ENCODE measurements around the gene MBTD1. TPM values are rescaled to one million over a fixed set of nuclear protein-coding genes. Genes with fewer than 3 reads are reported as not detected.
A peak's percentile ranks its signal among the peaks of the same experiment; 100 is the strongest.

Gene MBTD1
- polyA plus RNA-seq, 6 donors from 2014 or later, result 4.0 to 16.3 (median 10.9) TPM

DNA sequence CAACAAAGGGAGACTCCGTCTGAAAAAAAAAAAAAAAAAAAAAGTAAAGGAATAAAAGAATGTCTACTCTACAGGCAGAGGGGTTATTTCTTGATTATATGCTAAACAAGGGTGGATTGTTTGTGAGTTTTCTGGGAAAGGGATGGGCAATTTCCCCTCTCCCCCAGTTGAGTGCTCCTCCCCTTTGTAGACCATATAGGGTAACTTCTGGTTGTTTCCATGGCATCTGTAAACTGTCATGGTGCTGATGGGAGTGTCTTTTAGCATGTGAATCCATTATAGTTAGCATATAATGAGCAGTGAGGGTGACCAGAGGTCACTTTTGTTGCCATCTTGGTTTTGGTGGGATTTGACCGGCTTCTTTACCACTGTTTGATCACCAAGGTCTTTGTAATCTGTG is 110.7 kb downstream of the MBTD1 start:
- no peak for DNase-seq
- Mint-ChIP-seq H3K27me3 (no peaks in the 10 kb centered on the region), H3K36me3 (no peaks in the 10 kb centered on the region), H3K27ac (no peak overlapping the region), H3K4me3 (no peak overlapping the region), H3K9me3 (no peaks in the 10 kb centered on the region), H3K4me1 (no peaks in the 10 kb centered on the region)
- ATAC-seq (ENCODE audit: low read depth in 2 of 2), result no peak

- Mint-ChIP-seq H3K4me1 (no peaks in the 10 kb centered on the region), H3K27me3 (no peaks in the 10 kb centered on the region), H3K4me3 (no peak overlapping the region), H3K27ac (peak overlapping the region in 1 of 6 donors; percentile 4), H3K9me3 (no peaks in the 10 kb centered on the region), H3K36me3 (no peaks in the 10 kb centered on the region)
- ATAC-seq (ENCODE audit: low read depth in 2 of 2), result no peak
- no peak for DNase-seq
Observed at GRCh38 chr17:51147650-51148049, 112.2 kb downstream of the MBTD1 start.

DNA sequence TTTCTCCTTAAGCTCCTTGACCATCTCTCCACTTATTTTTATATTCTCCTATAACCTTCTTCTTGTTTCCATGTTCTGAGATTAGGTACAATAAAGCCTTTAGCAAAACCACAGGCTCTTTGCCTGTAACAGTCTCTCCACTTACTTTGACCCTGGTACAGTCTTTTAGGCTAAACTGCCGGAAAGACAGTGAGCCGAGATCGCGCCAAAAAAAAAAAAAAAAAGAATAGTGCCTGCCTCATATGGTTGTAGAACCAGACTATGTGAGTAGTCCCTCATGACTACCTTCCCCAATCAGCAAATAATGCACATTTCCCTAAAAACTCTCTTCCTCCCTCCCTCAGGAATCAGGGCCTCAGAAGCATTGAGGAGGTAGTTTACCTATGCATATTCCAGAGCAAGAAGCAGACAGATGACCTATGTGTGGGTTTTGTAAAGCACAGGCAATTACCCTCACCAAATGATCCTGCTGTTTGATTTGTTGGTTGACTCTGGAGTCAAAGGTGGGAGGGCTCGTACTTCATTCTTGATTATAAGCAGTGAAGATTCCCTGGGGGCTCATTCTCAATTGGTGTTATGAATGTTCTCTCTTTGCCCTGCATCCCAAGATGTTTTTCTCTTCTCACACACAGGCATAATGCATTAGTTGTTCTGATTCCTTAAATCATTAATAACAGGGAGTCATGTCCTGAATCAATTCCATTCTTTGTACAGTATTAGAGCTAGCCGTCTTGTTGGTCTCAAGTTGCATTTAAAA is 115.4 kb downstream of the MBTD1 start:
- DNase-seq (no peak), ATAC-seq (ENCODE audit: low read depth in 2 of 2) (no peak)
- no peaks in the 10 kb centered on the region for H3K36me3 Mint-ChIP-seq
- H3K27me3 Mint-ChIP-seq, result peaks cover 0 to 5% (median 4%) of the 10 kb centered on the region in 3 donors
- no peaks in the 10 kb centered on the region for H3K4me1 Mint-ChIP-seq
- H3K4me3 Mint-ChIP-seq, result no peak overlapping the region
- H3K9me3 Mint-ChIP-seq, result no peaks in the 10 kb centered on the region
- H3K27ac Mint-ChIP-seq, result no peak overlapping the region

DNA sequence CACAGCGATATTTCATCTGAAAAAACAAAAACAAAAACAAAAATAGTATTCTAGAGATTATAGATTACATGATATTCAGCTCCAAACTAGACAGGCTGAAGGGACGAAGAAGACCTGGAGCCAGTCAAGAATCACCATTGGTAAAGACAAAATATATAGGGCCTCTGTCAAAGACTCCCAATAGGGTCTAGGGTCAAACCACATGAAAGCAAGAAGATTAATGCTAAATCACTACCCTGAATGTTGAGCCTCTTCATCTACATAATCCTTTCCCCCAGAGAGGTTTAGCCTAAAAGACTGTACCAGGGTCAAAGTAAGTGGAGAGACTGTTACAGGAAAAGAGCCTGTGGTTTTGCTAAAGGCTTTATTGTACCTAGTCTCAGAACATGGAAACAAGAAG is 117.3 kb downstream of the MBTD1 start:
- H3K36me3 Mint-ChIP-seq, result no peaks in the 10 kb centered on the region
- H3K27me3 Mint-ChIP-seq, result peaks cover 0 to 5% (median 4%) of the 10 kb centered on the region in 3 donors
- H3K27ac Mint-ChIP-seq, result peak overlapping the region in 1 of 6 donors; percentile 89
- H3K4me1 Mint-ChIP-seq, result no peaks in the 10 kb centered on the region
- DNase-seq (no peak), ATAC-seq (ENCODE audit: low read depth in 2 of 2) (no peak)
- H3K9me3 Mint-ChIP-seq, result no peaks in the 10 kb centered on the region
- no peak overlapping the region for H3K4me3 Mint-ChIP-seq

GRCh38 chr17:51135956-51136355 is 123.9 kb downstream of the MBTD1 start:
- ATAC-seq (ENCODE audit: low read depth in 2 of 2) (no peak), DNase-seq (no peak)
- Mint-ChIP-seq H3K27ac (no peak overlapping the region), H3K9me3 (no peaks in the 10 kb centered on the region), H3K4me3 (no peak overlapping the region), H3K36me3 (no peaks in the 10 kb centered on the region), H3K27me3 (peaks cover 0 to 5% (median 4%) of the 10 kb centered on the region in 3 donors), H3K4me1 (no peaks in the 10 kb centered on the region)

DNA sequence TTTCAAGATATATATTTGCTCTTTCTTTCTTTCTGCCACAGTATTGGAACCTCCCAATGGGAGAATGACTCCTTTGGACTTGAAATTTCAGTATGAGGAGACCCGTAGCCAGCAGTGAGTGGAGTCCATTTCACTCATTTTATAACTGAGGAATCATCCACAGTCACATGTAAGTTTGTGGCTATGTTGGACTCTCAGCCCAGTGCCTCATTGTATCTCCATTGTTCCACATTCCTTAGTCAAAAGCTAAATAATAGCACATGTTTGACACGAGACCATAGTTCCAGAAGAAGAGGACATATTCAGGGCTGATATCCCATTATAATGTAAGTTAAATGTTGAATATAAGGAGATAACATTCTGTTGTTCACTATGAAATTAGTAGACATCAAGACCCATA is 126.5 kb downstream of the MBTD1 start:
- Mint-ChIP-seq H3K27me3 (peaks cover 0 to 4% (median 0%) of the 10 kb centered on the region in 3 donors), H3K27ac (no peak overlapping the region), H3K4me3 (no peak overlapping the region), H3K4me1 (no peaks in the 10 kb centered on the region), H3K36me3 (no peaks in the 10 kb centered on the region), H3K9me3 (no peaks in the 10 kb centered on the region)
- no peak for DNase-seq
- ATAC-seq (ENCODE audit: low read depth in 2 of 2), result no peak

- no peaks in the 10 kb centered on the region for H3K4me1 Mint-ChIP-seq
- H3K9me3 Mint-ChIP-seq, result no peaks in the 10 kb centered on the region
- no peaks in the 10 kb centered on the region for H3K36me3 Mint-ChIP-seq
- H3K4me3 Mint-ChIP-seq, result no peak overlapping the region
- H3K27me3 Mint-ChIP-seq, result peaks cover 0 to 4% (median 0%) of the 10 kb centered on the region in 3 donors
- DNase-seq (no peak), ATAC-seq (ENCODE audit: low read depth in 2 of 2) (no peak)
- H3K27ac Mint-ChIP-seq, result no peak overlapping the region
Observed at GRCh38 chr17:51132964-51133319, 126.9 kb downstream of the MBTD1 start.

DNA sequence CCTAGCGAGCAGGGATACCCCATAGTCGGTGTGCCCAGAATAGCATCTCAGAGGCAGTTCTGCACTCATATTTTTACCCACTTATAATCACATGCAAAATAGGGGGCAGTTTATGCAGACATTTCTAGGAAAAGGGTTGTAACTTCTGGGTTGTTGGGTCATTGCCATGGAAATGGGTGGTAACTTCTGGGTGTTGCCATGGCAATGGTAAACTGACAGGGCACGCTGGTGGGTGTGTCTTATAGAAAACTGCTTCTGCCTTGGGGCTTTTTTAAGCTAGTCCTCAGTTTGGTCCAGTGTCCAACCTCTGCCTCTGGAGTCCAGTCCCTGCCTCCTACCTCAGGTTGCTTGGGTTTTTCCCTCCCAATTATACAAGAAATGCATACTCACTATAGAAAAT is 131.8 kb downstream of the MBTD1 start:
- Mint-ChIP-seq H3K36me3 (no peaks in the 10 kb centered on the region), H3K4me3 (peak overlapping the region in 1 of 8 donors; percentile 29), H3K9me3 (no peaks in the 10 kb centered on the region), H3K4me1 (no peaks in the 10 kb centered on the region), H3K27ac (no peak overlapping the region), H3K27me3 (peaks cover 0 to 4% (median 0%) of the 10 kb centered on the region in 3 donors)
- ATAC-seq (ENCODE audit: low read depth in 2 of 2) (no peak), DNase-seq (no peak)

Other genes starting within 250 kb of the MBTD1 start
- 1 to 10 TPM; 1.9 to 7.2 (median 5.2) TPM for gene SPAG9, start 139.2 kb downstream of the MBTD1 start, polyA plus RNA-seq (ENCODE audit: low read depth in 6 of 6)
- 100 to 1,000 TPM in 1 of 6 donors, 10 to 100 TPM in 5; 51.4 to 131 (median 82.7) TPM for gene NME1, start 106.5 kb downstream of the MBTD1 start, polyA plus RNA-seq (ENCODE audit: low read depth in 6 of 6)
- 100 to 1,000 TPM; 252 to 369 (median 320) TPM for gene NME2, start 93.6 kb downstream of the MBTD1 start, polyA plus RNA-seq (ENCODE audit: low read depth in 6 of 6)
- 10 to 100 TPM; 38.8 to 70.4 (median 51.5) TPM for gene UTP18, start 497 bp upstream of the MBTD1 start, polyA plus RNA-seq (ENCODE audit: low read depth in 6 of 6)

Measured in naive B cell (primary cell).